Activated T-helper 1 cell treated with anti-CD3 and anti-CD28 coated beads, Interleukin-2, amount 50 U/mL, for 16 hours (primary cell): Measurements from ENCODE around the gene MAOA.

Experiments used
- DNase-seq, 2 donors: peaks; one replicate each; pipeline ENCODE4 v3.0.0-alpha.2; 2020; ENCODE audit warnings: low read depth in 1 of 2, low spot score in 1 of 2

MAOA gene

GRCh38 chrX:43750248-43750676 lies 94.2 kb downstream of the MAOA start:
- peak; percentile 4 to 5 for DNase-seq

GRCh38 chrX:43753637-43754036 lies 97.5 kb downstream of the MAOA start:
- DNase-seq: no peak

- DNase-seq: no peak
Observed at GRCh38 chrX:43756076-43756475, 100.0 kb downstream of the MAOA start.

- no peak for DNase-seq
Observed at GRCh38 chrX:43758044-43758443, 101.9 kb downstream of the MAOA start.

- no peak for DNase-seq
Observed at GRCh38 chrX:43785930-43786591, 130.0 kb downstream of the MAOA start.
